Smooth muscle cell (in vitro differentiated cells): ENCODE data around the gene FYTTD1. TPM values are rescaled to one million over a fixed set of nuclear protein-coding genes. Genes with fewer than 3 reads are reported as not detected.

ENCODE experiments used
- DNase-seq: peaks from one replicate; lab custom pipeline; 2025; ENCODE audit not compliant: unreplicated experiment; lab: John Stamatoyannopoulos, UW
- H2AFZ ChIP-seq: fragments of 200-600 bp; sonication (generic); 2 replicates; pipeline ENCODE4 v1.6.0; 2016; ENCODE audit warnings: antibody characterized with exemption, low read depth, mild to moderate bottlenecking
- H3F3A ChIP-seq: fragments of 200-600 bp; sonication (generic); 2 replicates; pipeline ENCODE4 v1.6.0; 2017; ENCODE audit warnings: antibody characterized with exemption, low read depth
- H3K27ac ChIP-seq: fragments of 200-600 bp; sonication (generic); 2 replicates; pipeline ENCODE4 v1.5.1; 2016; ENCODE audit warnings: low read depth, mild to moderate bottlenecking
- H3K27me3 ChIP-seq: fragments of 200-600 bp; sonication (generic); 2 replicates; pipeline ENCODE4 v1.6.1; 2016; ENCODE audit warnings: low read depth, mild to moderate bottlenecking
- H3K36me3 ChIP-seq: fragments of 200-600 bp; sonication (generic); 2 replicates; pipeline ENCODE4 v1.5.1; 2016; ENCODE audit warnings: low read depth
- H3K4me1 ChIP-seq: fragments of 200-600 bp; sonication (generic); 2 replicates; pipeline ENCODE4 v1.5.1; 2016; ENCODE audit warnings: low read depth
- H3K4me2 ChIP-seq: fragments of 200-600 bp; sonication (generic); 2 replicates; pipeline ENCODE4 v1.6.0; 2016; ENCODE audit warnings: mild to moderate bottlenecking
- H3K4me3 ChIP-seq: fragments of 200-600 bp; sonication (generic); 2 replicates; pipeline ENCODE4 v1.5.1; 2016; ENCODE audit warnings: mild to moderate bottlenecking
- H3K79me2 ChIP-seq: fragments of 200-600 bp; sonication (generic); 2 replicates; pipeline ENCODE4 v1.6.0; 2016; ENCODE audit warnings: low read depth, mild to moderate bottlenecking
- H3K9ac ChIP-seq: fragments of 200-600 bp; sonication (generic); 2 replicates; pipeline ENCODE4 v1.6.0; 2016; ENCODE audit warnings: low read depth
- H3K9me3 ChIP-seq: fragments of 200-600 bp; sonication (generic); replicated peaks from 2 replicates; pipeline ENCODE4 v1.5.1; 2016; ENCODE audit warnings: low read depth
- H4K20me1 ChIP-seq: fragments of 200-600 bp; sonication (generic); 2 replicates; pipeline ENCODE4 v1.6.0; 2016; ENCODE audit warnings: low read depth
- WGBS: methylation state at CpG from one replicate; pipeline ENCODE4 v1.1.7; 2016; ENCODE audit warnings: low lambda C conversion rate; 5-methylcytosine and 5-hydroxymethylcytosine counted together
- polyA plus RNA-seq: library from polyadenylated mRNA; unstranded; fragments of >200 nt; fragmentation: Nextera tagmentation; extraction: Ambion mirVana; gene quantifications from 2 replicates; pipeline ENCODE4 v1.2.1, GENCODE V29; 2016
- total RNA-seq: library from RNA; depleted of rRNA; stranded (reverse); fragments of >200 nt; gene quantifications from 2 replicates; pipeline ENCODE4 v1.2.3, GENCODE V29; 2014
- TF ChIP-seq, protein P1 (sequence below): fragments of 200-600 bp; sonication (generic); IDR thresholded peaks from 2 replicates; pipeline ENCODE4 v1.5.1; 2017; ENCODE audit warnings: borderline replicate concordance, mild to moderate bottlenecking, antibody characterized with exemption; ENCODE audit not compliant: insufficient read depth, poor library complexity, severe bottlenecking

The FYTTD1 gene
- total and polyA plus RNA-seq, 2 experiments from 2014 or later = 32.7 to 33.2 TPM

DNA sequence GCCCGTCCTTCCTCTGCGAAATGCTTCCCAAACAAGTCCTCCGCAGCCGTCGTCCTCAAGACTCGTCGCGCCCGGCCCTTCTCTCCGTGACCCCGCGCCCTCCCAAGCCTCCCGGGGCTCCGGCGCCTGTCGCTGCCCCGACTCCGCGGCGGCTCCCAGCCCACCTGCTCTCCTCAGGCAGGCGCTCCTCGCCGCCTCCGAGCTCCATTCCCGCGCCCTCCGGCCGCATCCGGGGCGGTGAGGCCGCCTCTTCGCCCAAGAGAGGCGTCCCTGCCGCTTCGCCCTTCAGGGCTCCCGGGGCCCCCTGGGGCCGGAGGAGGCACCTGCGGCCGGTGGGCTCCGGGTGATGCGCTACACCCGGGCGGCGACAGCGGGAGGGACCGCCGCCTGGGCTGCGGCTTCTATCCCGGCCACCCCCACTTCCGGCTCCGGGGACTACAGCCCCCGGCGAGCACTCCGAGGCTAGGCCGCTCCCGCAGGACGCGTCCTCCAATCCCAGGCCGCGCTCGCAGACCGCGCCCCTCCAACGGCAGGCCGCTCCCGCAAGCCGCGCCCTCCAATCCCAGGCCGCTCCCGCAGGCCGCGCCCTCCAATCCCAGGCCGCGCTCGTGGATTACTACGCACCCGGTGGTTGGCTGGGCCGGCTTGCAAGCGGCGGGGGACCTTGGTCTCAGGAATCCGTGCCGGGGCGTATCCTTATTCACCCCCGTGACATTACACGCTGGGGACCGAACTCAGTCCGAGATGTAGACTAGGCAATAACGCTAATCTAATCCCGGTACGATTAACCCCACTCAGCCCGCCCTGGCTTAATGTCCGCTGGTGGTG, 13.0 kb upstream of the FYTTD1 start, which contains the start of gene RUBCN:
RUBCN (minus strand) TSS at position 414 of the 828 bp plus-strand sequence; CDS start at position 229, 185 bp downstream.
- WGBS = under 1% methylated on average over 87 of the region's 92 CpGs
- H3K9ac ChIP-seq = peak within 1 kb of the TSS; percentile 72
- peak within 1 kb of the TSS; percentile 85 for H3K4me2 ChIP-seq
- H4K20me1 ChIP-seq = no peaks in the 10 kb centered on the region
- peak within 1 kb of the TSS; percentile 50 for H3K27ac ChIP-seq
- peak within 1 kb of the TSS; percentile 91 for H2AFZ ChIP-seq
- no peaks in the 10 kb centered on the region for H3K9me3 ChIP-seq
- peaks cover 10% of the 10 kb centered on the region for H3F3A ChIP-seq
- H3K4me1 ChIP-seq = peaks cover 6% of the 10 kb centered on the region
- TF ChIP-seq, protein P1, sequence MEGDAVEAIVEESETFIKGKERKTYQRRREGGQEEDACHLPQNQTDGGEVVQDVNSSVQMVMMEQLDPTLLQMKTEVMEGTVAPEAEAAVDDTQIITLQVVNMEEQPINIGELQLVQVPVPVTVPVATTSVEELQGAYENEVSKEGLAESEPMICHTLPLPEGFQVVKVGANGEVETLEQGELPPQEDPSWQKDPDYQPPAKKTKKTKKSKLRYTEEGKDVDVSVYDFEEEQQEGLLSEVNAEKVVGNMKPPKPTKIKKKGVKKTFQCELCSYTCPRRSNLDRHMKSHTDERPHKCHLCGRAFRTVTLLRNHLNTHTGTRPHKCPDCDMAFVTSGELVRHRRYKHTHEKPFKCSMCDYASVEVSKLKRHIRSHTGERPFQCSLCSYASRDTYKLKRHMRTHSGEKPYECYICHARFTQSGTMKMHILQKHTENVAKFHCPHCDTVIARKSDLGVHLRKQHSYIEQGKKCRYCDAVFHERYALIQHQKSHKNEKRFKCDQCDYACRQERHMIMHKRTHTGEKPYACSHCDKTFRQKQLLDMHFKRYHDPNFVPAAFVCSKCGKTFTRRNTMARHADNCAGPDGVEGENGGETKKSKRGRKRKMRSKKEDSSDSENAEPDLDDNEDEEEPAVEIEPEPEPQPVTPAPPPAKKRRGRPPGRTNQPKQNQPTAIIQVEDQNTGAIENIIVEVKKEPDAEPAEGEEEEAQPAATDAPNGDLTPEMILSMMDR = no peak
- H3K4me3 ChIP-seq = peak within 1 kb of the TSS; percentile 89
- no peaks in the 10 kb centered on the region for H3K36me3 ChIP-seq
- DNase-seq = peak; percentile 78
- peaks cover 28% of the 10 kb centered on the region for H3K79me2 ChIP-seq
- H3K27me3 ChIP-seq = no peaks in the 10 kb centered on the region

DNA sequence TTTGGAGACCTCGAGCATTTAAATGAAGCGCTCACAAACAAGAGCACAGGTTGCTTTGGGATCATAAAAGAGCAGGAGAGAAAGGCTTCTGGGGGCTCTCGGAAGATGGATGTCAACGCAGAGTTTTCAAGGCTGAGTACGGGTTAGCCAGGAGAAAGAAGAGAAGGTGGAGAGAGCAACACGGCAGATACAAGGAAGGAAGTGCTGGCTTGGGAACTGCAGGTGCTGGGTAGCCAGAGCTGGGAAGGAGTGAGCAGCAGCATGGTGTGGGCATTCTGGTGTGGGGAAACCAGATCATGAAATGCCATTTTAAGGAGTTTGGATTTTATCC, 12.4 kb upstream of the FYTTD1 start:
- WGBS = under 1% methylated on average over 6 of the region's 6 CpGs
- H3K4me1 ChIP-seq = peaks cover 6% of the 10 kb centered on the region
- TF ChIP-seq, protein P1 = no peak
- DNase-seq = no peak
- H3K27me3 ChIP-seq = no peaks in the 10 kb centered on the region
- H3K36me3 ChIP-seq = no peaks in the 10 kb centered on the region
- H3K4me2 ChIP-seq = peak overlapping the region; percentile 85
- H2AFZ ChIP-seq = peak overlapping the region; percentile 91
- no peaks in the 10 kb centered on the region for H3K9me3 ChIP-seq
- peak overlapping the region; percentile 21 for H3K9ac ChIP-seq
- H4K20me1 ChIP-seq = no peaks in the 10 kb centered on the region
- H3K79me2 ChIP-seq = peaks cover 28% of the 10 kb centered on the region
- H3K4me3 ChIP-seq = peak overlapping the region; percentile 89
- peaks cover 10% of the 10 kb centered on the region for H3F3A ChIP-seq
- peak overlapping the region; percentile 50 for H3K27ac ChIP-seq

DNA sequence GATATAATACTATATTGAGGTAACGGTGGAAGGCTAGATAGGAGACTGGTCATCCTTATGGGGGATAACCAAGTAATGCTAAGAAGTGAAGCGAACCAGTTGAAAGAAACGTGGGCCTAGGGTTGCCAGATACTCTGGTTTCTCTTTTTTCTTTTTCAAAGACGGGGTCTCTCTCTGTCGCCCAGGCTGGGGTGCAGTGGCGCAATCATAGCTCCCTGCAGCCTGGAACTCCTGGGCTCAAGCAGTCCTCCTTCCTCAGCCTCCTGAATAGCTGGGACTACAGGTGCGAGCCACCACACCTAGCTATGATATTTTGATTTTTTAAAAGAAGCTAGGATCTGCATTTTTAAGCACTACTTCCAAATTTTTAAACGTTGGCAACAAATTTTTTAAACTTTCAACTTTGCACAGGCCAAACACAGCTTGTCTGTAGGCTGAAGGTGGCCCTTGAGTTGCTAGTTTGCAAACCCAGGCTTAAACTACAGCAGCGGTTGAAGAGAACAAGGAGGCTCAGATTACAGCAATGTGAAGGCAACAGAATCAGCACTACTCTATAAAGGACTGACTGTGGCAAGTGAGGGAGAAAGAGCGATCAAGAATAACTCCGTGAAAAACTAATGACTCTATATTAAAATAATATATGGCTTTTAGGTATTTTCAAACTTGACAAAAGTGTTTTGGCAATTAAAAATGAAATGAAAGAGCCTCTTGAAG, 11.8 kb upstream of the FYTTD1 start:
- no peak overlapping the region for H3K9ac ChIP-seq
- no peak overlapping the region for H3K27ac ChIP-seq
- peaks cover 10% of the 10 kb centered on the region for H3F3A ChIP-seq
- H2AFZ ChIP-seq = peak overlapping the region; percentile 91
- H3K27me3 ChIP-seq = no peaks in the 10 kb centered on the region
- no peaks in the 10 kb centered on the region for H3K9me3 ChIP-seq
- DNase-seq = no peak
- H3K79me2 ChIP-seq = peaks cover 22% of the 10 kb centered on the region
- 69% methylated on average over 11 of the region's 11 CpGs for WGBS
- H3K4me1 ChIP-seq = peaks cover 6% of the 10 kb centered on the region
- TF ChIP-seq, protein P1 = no peak
- H3K4me2 ChIP-seq = peak overlapping the region; percentile 85
- H4K20me1 ChIP-seq = no peaks in the 10 kb centered on the region
- peak overlapping the region; percentile 89 for H3K4me3 ChIP-seq
- H3K36me3 ChIP-seq = no peaks in the 10 kb centered on the region
